NT2/D1 (cell line): ENCODE results near the gene SIX1.

Experiments
- DNase-seq: peaks from one replicate; pipeline ENCODE4 v3.0.0-alpha.2; 2011; ENCODE audit warnings: low read depth, low spot score
- H3K27me3 ChIP-seq: 2 replicates; pipeline ENCODE4 v1.6.0; 2011; ENCODE audit warnings: mild to moderate bottlenecking; ENCODE audit not compliant: insufficient read length, insufficient read depth
- H3K36me3 ChIP-seq: 2 replicates; pipeline ENCODE4 v1.6.1; 2011; ENCODE audit warnings: mild to moderate bottlenecking, low read length, mixed read lengths; ENCODE audit not compliant: insufficient read depth, insufficient read length
- H3K4me1 ChIP-seq: 2 replicates; pipeline ENCODE4 v1.5.1; 2011; ENCODE audit not compliant: insufficient read depth, insufficient read length
- H3K4me3 ChIP-seq: 2 replicates; pipeline ENCODE4 v1.5.1; 2011; ENCODE audit warnings: low read depth; ENCODE audit not compliant: insufficient read length
- H3K9ac ChIP-seq: 2 replicates; pipeline ENCODE4 v1.6.0; 2011; ENCODE audit warnings: low read depth; ENCODE audit not compliant: insufficient read length
- H3K9me3 ChIP-seq: 2 replicates; pipeline ENCODE4 v1.5.1; 2011; ENCODE audit warnings: mild to moderate bottlenecking, low read length; ENCODE audit not compliant: insufficient read depth
- SUZ12 ChIP-seq: IDR thresholded peaks from 2 replicates; pipeline ENCODE4 v1.6.1; 2011; ENCODE audit not compliant: insufficient read length, insufficient read depth; ENCODE audit errors: extremely low read depth
- YY1 ChIP-seq: IDR thresholded peaks from 2 replicates; pipeline ENCODE4 v1.6.1; 2011; ENCODE audit not compliant: insufficient read length, insufficient read depth
- ZNF274 ChIP-seq: IDR thresholded peaks from 2 replicates; pipeline ENCODE4 v1.6.1; 2011; ENCODE audit warnings: mild to moderate bottlenecking, low read depth, low read length

SIX1 gene

GRCh38 chr14:60637479-60638315 lies 11.6 kb downstream of the SIX1 start:
- Histone ChIP-seq H3K9me3 (no peaks in the 10 kb centered on the region), H3K4me1 (peaks cover 2% of the 10 kb centered on the region), H3K27me3 (peaks cover 73% of the 10 kb centered on the region), H3K4me3 (peak overlapping the region; percentile 40), H3K9ac (peak overlapping the region; percentile 64), H3K36me3 (no peaks in the 10 kb centered on the region)
- TF ChIP-seq SUZ12, result no peak
- TF ChIP-seq YY1, result no peak
- no peak for TF ChIP-seq ZNF274
- no peak for DNase-seq

- no peak for TF ChIP-seq ZNF274
- peak; percentile 28 for TF ChIP-seq SUZ12
Observed at GRCh38 chr14:60636879-60637478, 12.3 kb downstream of the SIX1 start.

GRCh38 chr14:60634153-60634552 lies 15.1 kb downstream of the SIX1 start:
- no peak overlapping the region for H3K4me3 ChIP-seq
- no peak overlapping the region for H3K9ac ChIP-seq
- DNase-seq, result no peak
- H3K9me3 ChIP-seq, result no peaks in the 10 kb centered on the region
- H3K36me3 ChIP-seq, result no peaks in the 10 kb centered on the region
- TF ChIP-seq SUZ12 (no peak), YY1 (no peak), ZNF274 (no peak)
- peaks cover 38% of the 10 kb centered on the region for H3K27me3 ChIP-seq
- H3K4me1 ChIP-seq, result peaks cover 2% of the 10 kb centered on the region

More at GRCh38 chr14:60636879-60637478, 12.3 kb downstream of the SIX1 start:
- peaks cover 2% of the 10 kb centered on the region for H3K4me1 ChIP-seq
- peak overlapping the region; percentile 40 for H3K4me3 ChIP-seq
- no peaks in the 10 kb centered on the region for H3K9me3 ChIP-seq
- peak overlapping the region; percentile 64 for H3K9ac ChIP-seq
- DNase-seq, result no peak
- no peaks in the 10 kb centered on the region for H3K36me3 ChIP-seq
- H3K27me3 ChIP-seq, result peaks cover 66% of the 10 kb centered on the region

- DNase-seq, result no peak
- no peaks in the 10 kb centered on the region for H3K9me3 ChIP-seq
- peaks cover 2% of the 10 kb centered on the region for H3K4me1 ChIP-seq
- H3K36me3 ChIP-seq, result no peaks in the 10 kb centered on the region
- H3K27me3 ChIP-seq, result peaks cover 24% of the 10 kb centered on the region
- TF ChIP-seq YY1 (no peak), SUZ12 (no peak), ZNF274 (no peak)
- no peak overlapping the region for H3K4me3 ChIP-seq
- no peak overlapping the region for H3K9ac ChIP-seq
Observed at GRCh38 chr14:60632777-60633176, 16.5 kb downstream of the SIX1 start.

GRCh38 chr14:60632257-60632656 lies 17.0 kb downstream of the SIX1 start:
- H3K9me3 ChIP-seq, result no peaks in the 10 kb centered on the region
- H3K9ac ChIP-seq, result no peak overlapping the region
- H3K27me3 ChIP-seq, result peaks cover 19% of the 10 kb centered on the region

GRCh38 chr14:60631842-60632241 lies 17.4 kb downstream of the SIX1 start:
- no peak overlapping the region for H3K9ac ChIP-seq
- H3K4me1 ChIP-seq, result no peaks in the 10 kb centered on the region
- H3K36me3 ChIP-seq, result no peaks in the 10 kb centered on the region
- DNase-seq, result no peak
- TF ChIP-seq YY1, result no peak
- no peak for TF ChIP-seq ZNF274
- no peaks in the 10 kb centered on the region for H3K9me3 ChIP-seq
- peaks cover 14% of the 10 kb centered on the region for H3K27me3 ChIP-seq
- H3K4me3 ChIP-seq, result no peak overlapping the region

More at GRCh38 chr14:60632257-60632656, 17.0 kb downstream of the SIX1 start:
- H3K4me1 ChIP-seq, result peaks cover 1% of the 10 kb centered on the region
- no peak for DNase-seq
- TF ChIP-seq SUZ12 (no peak), ZNF274 (no peak), YY1 (no peak)
- H3K4me3 ChIP-seq, result no peak overlapping the region
- H3K36me3 ChIP-seq, result no peaks in the 10 kb centered on the region

- DNase-seq, result no peak
- Histone ChIP-seq H3K9me3 (no peaks in the 10 kb centered on the region), H3K27me3 (no peaks in the 10 kb centered on the region), H3K4me3 (no peak overlapping the region), H3K9ac (no peak overlapping the region), H3K4me1 (no peaks in the 10 kb centered on the region), H3K36me3 (no peaks in the 10 kb centered on the region)
- no peak for TF ChIP-seq YY1
- TF ChIP-seq SUZ12, result no peak
- no peak for TF ChIP-seq ZNF274
Observed at GRCh38 chr14:60630129-60630528, 19.1 kb downstream of the SIX1 start.
